SK-N-MC (cell line): ENCODE data around the gene TP53AIP1.

ENCODE experiments used
- EZH2 ChIP-seq: fragments of 200-600 bp; sonication (generic); IDR thresholded peaks from one replicate; pipeline ENCODE4 v1.6.1; 2017; ENCODE audit warnings: antibody characterized with exemption
- POLR2AphosphoS5 ChIP-seq: IDR thresholded peaks from 2 replicates; pipeline ENCODE4 v1.6.1; 2012; ENCODE audit warnings: mild to moderate bottlenecking, low read depth, low read length, borderline replicate concordance

GRCh38 chr11:128968916-128969315 is 26.2 kb upstream of the TP53AIP1 start:
- no peak for TF ChIP-seq EZH2
- no peak for TF ChIP-seq POLR2AphosphoS5
